Effector memory CD8-positive, alpha-beta T cell (primary cell): ENCODE measurements around the gene ST6GALNAC6.

Experiments used
- ATAC-seq: fragments of 150-1000 bp; cut with Tn5 transposase; replicated peaks from 2 replicates; pipeline ENCODE4 v1.10.0; 2021; ENCODE audit warnings: mild to moderate bottlenecking, moderate library complexity
- DNase-seq, 3 experiments: peaks; one replicate each; pipeline ENCODE4 v3.0.0; 2021
- H3K27ac Mint-ChIP-seq, 2 donors: one replicate each; pipeline ENCODE4 v1.8.0; 2022; ENCODE audit warnings: mild to moderate bottlenecking in 2 of 2, mixed read lengths in 2 of 2, moderate library complexity in 2 of 2
- H3K27me3 Mint-ChIP-seq, 2 donors: one replicate each; pipeline ENCODE4 v1.8.0; 2022; ENCODE audit warnings: mixed read lengths in 2 of 2
- H3K36me3 Mint-ChIP-seq: one replicate; pipeline ENCODE4 v1.8.0; 2022; ENCODE audit warnings: mild to moderate bottlenecking, moderate library complexity, mixed read lengths; ENCODE audit not compliant: insufficient read depth
- H3K4me1 Mint-ChIP-seq, 2 donors: one replicate each; pipeline ENCODE4 v1.8.0; 2022; ENCODE audit warnings: low read depth in 2 of 2, mixed read lengths in 2 of 2
- H3K4me3 Mint-ChIP-seq, 2 donors: one replicate each; pipeline ENCODE4 v1.8.0; 2022; ENCODE audit warnings: mild to moderate bottlenecking in 2 of 2, mixed read lengths in 2 of 2, moderate library complexity in 2 of 2
- H3K9me3 Mint-ChIP-seq, 2 donors: one replicate each; pipeline ENCODE4 v1.8.0; 2022; ENCODE audit warnings: mixed read lengths in 2 of 2

ST6GALNAC6 gene

GRCh38 chr9:127940593-127940992, 41.2 kb upstream of the ST6GALNAC6 start:
- no peak for ATAC-seq
- Mint-ChIP-seq H3K9me3 (no peaks in the 10 kb centered on the region), H3K4me1 (peaks cover 31 to 37% of the 10 kb centered on the region in 2 donors), H3K4me3 (no peak overlapping the region), H3K27ac (peak overlapping the region in 1 of 2 donors; percentile 49), H3K27me3 (no peaks in the 10 kb centered on the region), H3K36me3 (peaks cover 78% of the 10 kb centered on the region)
- DNase-seq: no peak

- Mint-ChIP-seq H3K36me3 (peaks cover 63% of the 10 kb centered on the region), H3K9me3 (no peaks in the 10 kb centered on the region), H3K27me3 (no peaks in the 10 kb centered on the region), H3K4me3 (peak overlapping the region in 1 of 2 donors; percentile 68), H3K4me1 (peaks cover 40 to 41% of the 10 kb centered on the region in 2 donors), H3K27ac (peak overlapping the region; percentile 87 to 89)
- ATAC-seq: no peak
- no peak for DNase-seq
These were observed 38.9 kb upstream of the ST6GALNAC6 start for GRCh38 chr9:127938298-127938690.

- H3K4me1 Mint-ChIP-seq: peaks cover 41% of the 10 kb centered on the region in 2 donors
- H3K4me3 Mint-ChIP-seq: peak within 1 kb of the TSS; percentile 86 to 87
- DNase-seq (peak; percentile 75 to 81 (median 77)), ATAC-seq (peak; percentile 95)
- no peaks in the 10 kb centered on the region for H3K27me3 Mint-ChIP-seq
- peak within 1 kb of the TSS; percentile 87 to 89 for H3K27ac Mint-ChIP-seq
- H3K9me3 Mint-ChIP-seq: no peaks in the 10 kb centered on the region
- H3K36me3 Mint-ChIP-seq: peaks cover 61% of the 10 kb centered on the region
These were observed 38.2 kb upstream of the ST6GALNAC6 start, which contains the start of gene DPM2 for GRCh38 chr9:127937388-127938297. Gene DPM2 (minus strand): TSS chr9:127937854. CDS start chr9:127937820, 34 bp downstream.

DNA sequence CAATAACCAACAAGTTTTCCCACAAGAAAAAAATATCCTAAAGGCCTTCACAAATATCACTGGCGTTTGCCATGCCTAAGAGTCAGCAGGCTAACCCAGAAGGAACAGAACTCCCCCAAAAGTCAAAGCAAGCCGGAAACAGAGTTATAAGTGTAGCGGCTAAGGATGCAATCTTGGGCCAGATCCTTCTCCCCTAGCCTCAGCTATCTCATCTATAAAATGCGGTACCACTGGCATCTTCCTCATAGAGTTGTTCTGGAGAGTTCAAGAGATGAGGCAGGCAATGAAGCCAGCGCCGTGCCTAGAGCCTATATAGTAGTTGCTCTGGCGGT, 37.6 kb upstream of the ST6GALNAC6 start:
- no peaks in the 10 kb centered on the region for H3K27me3 Mint-ChIP-seq
- ATAC-seq (no peak), DNase-seq (no peak)
- peak overlapping the region; percentile 87 to 89 for H3K27ac Mint-ChIP-seq
- peaks cover 56% of the 10 kb centered on the region for H3K36me3 Mint-ChIP-seq
- peaks cover 38 to 41% of the 10 kb centered on the region in 2 donors for H3K4me1 Mint-ChIP-seq
- H3K4me3 Mint-ChIP-seq: peak overlapping the region; percentile 86 to 87
- no peaks in the 10 kb centered on the region for H3K9me3 Mint-ChIP-seq

DNA sequence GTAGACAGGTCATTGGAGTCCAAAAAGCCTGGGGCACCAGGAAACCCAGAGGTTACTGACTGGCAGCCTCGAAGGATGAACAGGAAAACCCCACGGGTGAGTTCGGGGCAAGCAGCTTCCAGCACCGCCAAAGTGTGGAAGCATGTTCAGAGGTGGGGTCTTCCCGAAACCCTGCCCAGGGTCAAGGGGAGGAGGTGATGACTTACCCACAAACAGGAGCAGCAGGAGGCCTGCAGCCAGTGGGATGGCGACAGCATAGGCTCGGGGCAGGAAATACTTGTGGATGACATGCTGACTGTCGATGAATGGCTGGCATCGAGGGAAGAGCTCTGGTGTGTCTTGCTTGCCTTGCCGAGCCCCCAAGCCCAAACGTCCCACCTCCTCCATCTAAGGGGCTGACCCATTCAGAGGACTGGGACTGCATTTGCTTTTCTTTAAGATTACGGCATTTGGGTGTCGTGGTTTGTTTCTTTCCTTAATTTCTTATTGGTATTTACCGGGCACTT, 37.0 kb upstream of the ST6GALNAC6 start:
- Mint-ChIP-seq H3K36me3 (peaks cover 59% of the 10 kb centered on the region), H3K27me3 (no peaks in the 10 kb centered on the region), H3K27ac (peak overlapping the region; percentile 78 to 87), H3K4me3 (peak overlapping the region; percentile 86 to 87), H3K4me1 (peaks cover 41 to 43% of the 10 kb centered on the region in 2 donors), H3K9me3 (no peaks in the 10 kb centered on the region)
- no peak for ATAC-seq
- DNase-seq: no peak

GRCh38 chr9:127935765-127936221, 36.4 kb upstream of the ST6GALNAC6 start:
- no peaks in the 10 kb centered on the region for H3K27me3 Mint-ChIP-seq
- DNase-seq: no peak
- ATAC-seq: no peak

DNA sequence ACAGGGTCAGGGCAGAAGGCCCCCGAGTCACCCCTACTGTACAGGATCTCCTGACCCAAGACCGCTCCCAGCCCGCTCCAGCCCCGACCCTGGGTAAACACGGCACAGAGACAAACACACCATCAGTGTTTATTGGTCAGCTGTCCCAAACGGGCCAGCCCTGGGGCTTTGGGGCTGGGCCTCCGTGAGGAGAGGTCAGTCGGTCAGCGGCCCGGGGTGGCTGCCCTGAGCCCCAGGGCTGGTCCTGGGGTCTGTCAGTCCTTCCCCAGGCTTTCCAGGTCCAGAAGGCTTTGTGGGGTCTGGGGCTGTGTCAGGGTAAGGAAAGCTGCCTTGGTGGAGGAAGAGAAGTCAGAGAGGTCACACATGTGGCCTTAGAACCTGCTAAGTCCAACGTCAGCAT, 35.6 kb upstream of the ST6GALNAC6 start:
- H3K27me3 Mint-ChIP-seq: no peaks in the 10 kb centered on the region
- peak overlapping the region in 1 of 2 donors; percentile 86 for H3K4me3 Mint-ChIP-seq
- no peak for ATAC-seq
- DNase-seq: no peak
- peaks cover 46 to 47% of the 10 kb centered on the region in 2 donors for H3K4me1 Mint-ChIP-seq
- no peaks in the 10 kb centered on the region for H3K9me3 Mint-ChIP-seq
- peaks cover 60% of the 10 kb centered on the region for H3K36me3 Mint-ChIP-seq
- H3K27ac Mint-ChIP-seq: no peak overlapping the region

More at GRCh38 chr9:127935765-127936221, 36.4 kb upstream of the ST6GALNAC6 start:
- Mint-ChIP-seq H3K36me3 (peaks cover 63% of the 10 kb centered on the region), H3K27ac (peak overlapping the region; percentile 78 to 87), H3K9me3 (no peaks in the 10 kb centered on the region), H3K4me3 (peak overlapping the region; percentile 86 to 87), H3K4me1 (peaks cover 45 to 47% of the 10 kb centered on the region in 2 donors)

DNA sequence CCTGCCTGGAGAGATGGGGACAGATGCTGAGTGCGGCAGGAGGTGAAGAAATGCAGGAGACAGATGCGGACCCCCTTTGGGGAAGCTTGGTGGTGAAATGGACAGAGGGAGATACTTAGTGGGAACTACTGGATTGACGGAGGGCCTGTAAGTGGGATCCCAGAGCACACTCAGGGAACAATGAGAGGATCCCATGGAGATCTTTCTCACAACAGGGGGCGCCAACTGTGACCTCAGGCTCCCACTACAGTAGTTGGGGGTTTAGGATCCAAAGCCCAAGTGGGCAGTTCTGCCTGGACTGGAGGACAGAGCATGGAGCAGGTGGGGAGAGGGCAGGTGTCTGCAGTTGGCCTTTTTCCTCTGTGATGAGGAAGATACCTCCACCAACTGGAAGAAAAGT, 34.8 kb upstream of the ST6GALNAC6 start:
- DNase-seq (no peak), ATAC-seq (no peak)
- Mint-ChIP-seq H3K27ac (peak overlapping the region in 1 of 2 donors; percentile 61), H3K27me3 (no peaks in the 10 kb centered on the region), H3K4me1 (peaks cover 47 to 50% of the 10 kb centered on the region in 2 donors), H3K9me3 (no peaks in the 10 kb centered on the region), H3K36me3 (peaks cover 54% of the 10 kb centered on the region), H3K4me3 (peak overlapping the region; percentile 29 to 62)

GRCh38 chr9:127931092-127931881, 31.9 kb upstream of the ST6GALNAC6 start:
- peaks cover 27 to 34% of the 10 kb centered on the region in 2 donors for H3K4me1 Mint-ChIP-seq
- peaks cover 36% of the 10 kb centered on the region for H3K36me3 Mint-ChIP-seq
- H3K9me3 Mint-ChIP-seq: no peaks in the 10 kb centered on the region
- H3K27me3 Mint-ChIP-seq: peaks cover 0 to under 1% of the 10 kb centered on the region in 2 donors
- DNase-seq (no peak), ATAC-seq (peak; percentile 38)
- H3K4me3 Mint-ChIP-seq: peak overlapping the region; percentile 78 to 85
- H3K27ac Mint-ChIP-seq: peak overlapping the region; percentile 39 to 81

- DNase-seq (peak; percentile 49 to 63 (median 60)), ATAC-seq (peak; percentile 68)
- Mint-ChIP-seq H3K36me3 (peaks cover 31% of the 10 kb centered on the region), H3K9me3 (no peaks in the 10 kb centered on the region), H3K4me1 (peaks cover 20 to 26% of the 10 kb centered on the region in 2 donors), H3K27me3 (peaks cover 0 to 7% of the 10 kb centered on the region in 2 donors), H3K27ac (peak within 1 kb of the TSS; percentile 39 to 81), H3K4me3 (peak within 1 kb of the TSS; percentile 78 to 85)
These were observed 31.1 kb upstream of the ST6GALNAC6 start, which contains the start of gene PIP5KL1 for GRCh38 chr9:127930231-127931091. Gene PIP5KL1 (minus strand): TSS chr9:127930777. CDS start chr9:127930752, 25 bp downstream.

DNA sequence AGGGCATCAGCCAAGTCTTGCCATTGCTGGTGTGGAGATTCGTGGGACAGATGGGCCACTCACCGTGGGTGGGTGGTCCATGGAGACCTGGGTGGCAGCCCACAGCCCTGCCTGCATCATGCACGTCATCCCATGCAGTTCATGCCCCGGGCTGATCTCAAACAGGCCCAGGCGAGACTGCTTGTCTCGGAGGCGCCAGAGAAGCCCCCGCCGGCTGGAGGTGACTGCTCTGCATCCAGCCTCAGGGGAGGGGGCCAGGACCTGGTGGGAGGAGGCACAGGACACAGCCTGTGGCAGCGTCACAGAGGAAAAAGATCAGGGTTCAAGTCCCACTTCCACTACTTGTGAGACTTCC, 30.2 kb upstream of the ST6GALNAC6 start:
- Mint-ChIP-seq H3K36me3 (peaks cover 31% of the 10 kb centered on the region), H3K4me3 (peak overlapping the region; percentile 78 to 85), H3K27me3 (peaks cover 6 to 7% of the 10 kb centered on the region in 2 donors), H3K4me1 (peaks cover 16 to 21% of the 10 kb centered on the region in 2 donors), H3K9me3 (no peaks in the 10 kb centered on the region), H3K27ac (no peak overlapping the region)
- ATAC-seq (no peak), DNase-seq (no peak)
